ENCODE results near the gene PDLIM4. TPM values are rescaled to one million over a fixed set of nuclear protein-coding genes. Genes with fewer than 3 reads are reported as not detected.

Gene PDLIM4
- total and polyA plus RNA-seq, 3 donors from 2014 or later, result 11.8 to 20.5 (median 18.5) TPM

- H3K27me3 ChIP-seq, result no peaks in the 10 kb centered on the region
- H3K27ac ChIP-seq, result no peak overlapping the region
- no peaks in the 10 kb centered on the region for H3K9me3 ChIP-seq
- no peaks in the 10 kb centered on the region for H3K36me3 ChIP-seq (ENCODE audit: low read depth, missing control alignments)
- peak; percentile 75 for DNase-seq
- peaks cover 22% of the 10 kb centered on the region for H3K4me1 ChIP-seq
- intact Hi-C loops (cut with DNase I; ENCODE audit: low total_unique reads), result no loop called here
- 67 to 69% methylated on average over 12 to 13 of the region's 13 CpGs for WGBS, 2 donors
- TF ChIP-seq POLR2A (IDR thresholded peaks at IDR 0.05) (no peak), CTCF (IDR thresholded peaks at IDR 0.05) (no peak)
- no peak overlapping the region for H3K4me3 ChIP-seq
These were observed 32.1 kb upstream of the PDLIM4 start for GRCh38 chr5:132225165-132226032.

GRCh38 chr5:132226516-132227234 lies 30.8 kb upstream of the PDLIM4 start:
- 38 to 42% methylated on average over 22 to 23 of the region's 23 CpGs for WGBS, 2 donors
- Histone ChIP-seq H3K36me3 (ENCODE audit: low read depth, missing control alignments) (no peaks in the 10 kb centered on the region), H3K27ac (peak overlapping the region in 1 of 2 donors; percentile 80), H3K9me3 (no peaks in the 10 kb centered on the region), H3K4me3 (peak overlapping the region; percentile 72 to 77), H3K27me3 (no peaks in the 10 kb centered on the region), H3K4me1 (peaks cover 22% of the 10 kb centered on the region)
- peak; percentile 18 for DNase-seq
- intact Hi-C loops (cut with DNase I; ENCODE audit: low total_unique reads), result no loop called here
- TF ChIP-seq CTCF (IDR thresholded peaks at IDR 0.05) (no peak), POLR2A (IDR thresholded peaks at IDR 0.05) (no peak)

DNA sequence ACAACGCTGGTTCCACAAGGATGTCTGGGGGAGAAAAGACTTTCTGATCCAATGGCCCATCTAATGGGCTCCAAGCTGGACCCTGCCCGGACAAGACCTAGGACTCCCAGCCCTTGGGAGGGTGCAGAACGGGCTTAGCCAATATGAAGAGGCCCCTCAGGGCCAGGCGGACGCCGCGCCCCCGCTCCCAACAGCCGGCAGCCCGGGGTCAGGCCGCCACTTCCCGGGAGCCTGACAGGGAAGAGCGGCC lies 30.3 kb upstream of the PDLIM4 start:
- intact Hi-C loops (cut with DNase I; ENCODE audit: low total_unique reads), result no loop called here
- no peaks in the 10 kb centered on the region for H3K27me3 ChIP-seq
- no peak for DNase-seq
- 0 to 1% methylated on average over 1 to 13 of the region's 13 CpGs for WGBS, 2 donors
- H3K27ac ChIP-seq, result peak overlapping the region; percentile 53 to 80
- TF ChIP-seq CTCF (IDR thresholded peaks at IDR 0.05) (no peak), POLR2A (IDR thresholded peaks at IDR 0.05) (no peak)
- peaks cover 17% of the 10 kb centered on the region for H3K4me1 ChIP-seq
- peak overlapping the region; percentile 72 to 77 for H3K4me3 ChIP-seq
- H3K9me3 ChIP-seq, result no peaks in the 10 kb centered on the region
- H3K36me3 ChIP-seq (ENCODE audit: low read depth, missing control alignments), result no peaks in the 10 kb centered on the region

- Histone ChIP-seq H3K36me3 (ENCODE audit: low read depth, missing control alignments) (no peaks in the 10 kb centered on the region), H3K4me1 (peaks cover 12% of the 10 kb centered on the region), H3K4me3 (peak within 1 kb of the TSS; percentile 72 to 77), H3K27me3 (no peaks in the 10 kb centered on the region), H3K9me3 (no peaks in the 10 kb centered on the region), H3K27ac (peak within 1 kb of the TSS; percentile 53 to 80)
- intact Hi-C loops (cut with DNase I; ENCODE audit: low total_unique reads), result no loop called here
- peak; percentile 84 for DNase-seq
- no peak for TF ChIP-seq POLR2A (IDR thresholded peaks at IDR 0.05)
- no peak for TF ChIP-seq CTCF (IDR thresholded peaks at IDR 0.05)
- WGBS, 2 donors, result 1% methylated on average over 64 of the region's 92 CpGs; no CpG with 5 or more reads in 1 of the 2 donors
These were observed 29.8 kb upstream of the PDLIM4 start, which contains the start of gene P4HA2 for GRCh38 chr5:132227485-132228240. TSS of gene P4HA2 (minus strand) at chr5:132227853. CDS start at chr5:132218626, 9,227 bp downstream.

All from testis (tissue), 3 donors.